HG03097 (cell line): Measurements from ENCODE around the gene OLR1.
"Not testable (repeated sequence)": the region's sequence is repeated elsewhere in the genome, so short reads cannot be mapped to it uniquely, and the experiment has no call there.

Experiments
- ATAC-seq: cut with Tn5 transposase; IDR thresholded peaks from one replicate; pipeline ENCODE4 v1.9.1; 2021; ENCODE audit not compliant: unreplicated experiment, low FRiP score

OLR1 gene

DNA sequence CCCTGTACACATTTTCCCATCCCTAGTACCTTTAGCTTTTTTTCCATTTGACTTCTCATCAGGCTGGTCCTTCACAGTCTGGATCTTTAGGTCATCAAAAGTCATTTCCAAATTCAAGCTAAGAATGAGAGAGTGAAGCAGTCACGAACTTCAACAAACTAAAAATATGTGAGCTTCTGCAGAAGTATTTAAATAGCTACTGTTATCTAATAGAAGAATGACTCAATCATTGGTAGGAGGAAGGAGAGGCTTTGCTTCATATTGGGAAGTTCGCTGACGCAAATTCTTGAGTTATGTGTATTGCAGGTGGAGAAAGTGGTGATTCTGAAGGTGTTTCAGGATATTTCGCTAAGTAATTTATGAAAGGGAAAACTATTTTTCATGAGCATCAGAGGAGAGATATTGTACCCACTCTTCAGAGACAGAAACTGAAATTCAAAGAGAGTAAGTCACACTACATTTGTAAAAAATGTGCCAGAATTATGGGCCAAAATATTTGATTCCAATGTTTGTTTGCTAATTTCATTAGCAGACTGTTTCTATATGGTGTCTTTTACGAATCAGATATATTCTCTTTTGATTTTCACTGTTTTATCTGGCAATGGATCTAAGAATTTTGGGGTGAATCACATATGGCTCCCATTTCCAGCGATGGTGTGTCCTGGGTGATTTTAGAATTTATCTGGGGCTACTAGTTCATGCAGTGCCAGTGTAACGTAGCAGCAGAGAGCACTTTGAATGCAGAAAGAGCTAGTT, at the start of gene OLR1:
Gene OLR1 (minus strand): TSS at position 160 of the 756 bp plus-strand sequence. CDS start 55 bp downstream, at position 105.
- no peak for ATAC-seq

- no peak for ATAC-seq
These were observed 48.6 kb upstream of the OLR1 start for GRCh38 chr12:10220398-10221077.

- ATAC-seq, result no peak
These were observed 46.1 kb upstream of the OLR1 start for GRCh38 chr12:10218021-10218420.

DNA sequence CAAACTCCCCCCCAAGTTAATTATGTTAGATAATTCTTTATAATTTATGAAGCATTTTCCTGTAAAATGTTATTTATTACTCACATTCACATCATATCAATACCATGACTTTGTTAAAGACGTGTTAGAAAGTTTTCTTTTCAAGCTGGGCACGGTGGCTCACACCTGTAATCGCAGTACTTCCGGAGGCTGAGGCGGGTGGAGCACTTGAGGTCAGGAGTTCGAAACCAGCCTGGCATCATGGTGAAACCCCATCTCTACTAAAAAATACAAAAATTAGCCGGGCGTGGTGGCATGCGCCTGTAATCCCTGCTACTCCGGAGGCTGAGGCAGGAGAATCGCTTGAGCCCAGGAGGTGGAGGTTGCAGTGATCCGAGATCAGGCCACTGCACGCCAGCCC, 44.0 kb upstream of the OLR1 start:
- ATAC-seq, result not testable (repeated sequence)

GRCh38 chr12:10215436-10215835, 43.5 kb upstream of the OLR1 start:
- ATAC-seq, result no peak

GRCh38 chr12:10214895-10215267, 42.9 kb upstream of the OLR1 start:
- ATAC-seq, result no peak

GRCh38 chr12:10214136-10214894, 42.4 kb upstream of the OLR1 start:
- no peak for ATAC-seq

GRCh38 chr12:10213168-10214135, 41.5 kb upstream of the OLR1 start:
- no peak for ATAC-seq

DNA sequence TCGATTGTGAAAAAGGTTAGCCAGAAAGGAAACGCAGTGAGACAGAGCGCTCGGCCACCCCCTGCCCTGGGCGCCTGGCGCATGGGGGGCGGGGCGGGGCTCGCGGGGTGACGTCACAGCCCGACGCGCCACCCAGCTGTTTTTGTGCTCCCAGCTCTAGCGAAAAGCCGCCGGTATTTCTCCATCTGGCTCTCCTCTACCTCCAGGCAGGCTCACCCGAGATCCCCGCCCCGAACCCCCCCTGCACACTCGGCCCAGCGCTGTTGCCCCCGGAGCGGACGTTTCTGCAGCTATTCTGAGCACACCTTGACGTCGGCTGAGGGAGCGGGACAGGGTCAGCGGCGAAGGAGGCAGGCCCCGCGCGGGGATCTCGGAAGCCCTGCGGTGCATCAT, 40.8 kb upstream of the OLR1 start, which contains the start of gene GABARAPL1:
Gene GABARAPL1 (plus strand): TSS at position 139 of the 393 bp plus-strand sequence. CDS start 253 bp downstream, at position 392.
- ATAC-seq, result no peak

GRCh38 chr12:10211940-10212738, 40.2 kb upstream of the OLR1 start:
- no peak for ATAC-seq

GRCh38 chr12:10211101-10211939, 39.4 kb upstream of the OLR1 start:
- no peak for ATAC-seq

GRCh38 chr12:10210225-10210624, 38.3 kb upstream of the OLR1 start:
- no peak for ATAC-seq

DNA sequence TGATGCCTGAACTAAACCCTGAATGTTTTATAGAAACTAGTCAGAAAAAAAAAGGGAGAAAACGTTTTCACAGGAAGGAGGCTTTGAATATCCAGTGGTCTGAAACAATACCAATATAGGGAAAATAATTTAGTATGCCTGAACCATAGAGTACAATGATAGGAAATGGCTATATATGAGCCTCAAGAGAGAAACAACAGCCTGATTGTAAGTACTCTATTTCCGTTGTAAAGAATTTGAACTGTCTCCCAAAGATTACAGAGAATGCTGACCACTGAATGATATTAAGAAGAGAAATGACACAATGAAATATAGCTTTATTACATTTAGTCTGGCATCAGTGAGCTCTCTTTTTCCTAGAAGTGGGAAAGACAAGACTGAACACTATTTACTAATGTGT, 35.2 kb upstream of the OLR1 start:
- ATAC-seq, result no peak

DNA sequence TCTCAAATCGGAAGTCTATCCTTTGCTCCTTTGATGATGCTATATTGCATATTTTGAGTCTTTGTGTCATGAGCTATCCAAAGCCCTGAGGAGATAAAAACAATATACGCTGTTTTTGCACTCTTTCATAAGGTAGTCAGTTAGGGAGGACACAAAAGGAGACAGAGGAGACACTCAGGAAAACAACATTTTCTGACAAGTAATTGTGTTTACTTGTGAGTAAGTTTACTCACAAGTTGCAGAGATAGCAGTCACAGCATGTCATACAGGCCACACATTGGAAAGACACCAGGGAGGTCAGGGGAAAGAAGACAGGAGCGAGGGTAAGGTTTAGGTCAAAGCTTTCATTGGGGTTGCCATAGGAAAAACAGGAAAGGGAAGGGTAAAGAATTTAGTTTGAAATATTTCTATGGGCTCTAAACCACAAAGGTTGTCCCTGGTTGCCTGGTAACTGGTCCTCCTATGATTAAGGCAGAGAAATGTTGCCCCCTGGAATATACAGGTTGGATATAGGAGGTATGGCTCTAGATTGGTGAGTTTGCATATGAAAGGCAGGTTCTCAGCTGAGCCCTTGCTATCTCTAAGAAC, 33.4 kb upstream of the OLR1 start:
- no peak for ATAC-seq

DNA sequence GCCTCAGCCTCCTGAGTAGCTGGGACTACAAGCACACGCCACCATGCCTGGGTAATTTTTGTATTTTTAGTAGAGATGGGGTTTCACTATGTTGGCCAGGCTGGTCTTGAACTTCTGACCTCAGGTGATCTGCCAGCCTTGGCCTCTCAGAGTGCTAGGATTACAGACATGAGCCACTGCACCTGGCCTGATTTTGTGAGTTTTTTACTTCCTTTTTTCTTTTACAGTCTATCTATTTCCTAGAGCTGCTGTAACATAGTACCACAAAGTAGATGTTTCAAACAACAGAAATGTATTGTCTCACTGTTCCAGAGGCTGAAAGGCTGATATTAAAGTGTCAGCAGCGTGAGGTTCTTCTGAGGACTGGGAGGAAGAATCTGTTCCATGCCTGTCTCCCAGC, 32.6 kb upstream of the OLR1 start:
- not testable (repeated sequence) for ATAC-seq

GRCh38 chr12:10197879-10198278, 25.9 kb upstream of the OLR1 start:
- ATAC-seq, result no peak

GRCh38 chr12:10196210-10196609, 24.3 kb upstream of the OLR1 start:
- peak; percentile 84 for ATAC-seq

GRCh38 chr12:10194160-10194670, 22.3 kb upstream of the OLR1 start:
- no peak for ATAC-seq
